GM18511 (cell line): ENCODE measurements around the gene ACP2.
"Not testable (repeated sequence)": the region's sequence is repeated elsewhere in the genome, so short reads cannot be mapped to it uniquely, and the experiment has no call there.

ENCODE experiments used
- ATAC-seq: cut with Tn5 transposase; IDR thresholded peaks from one replicate; pipeline ENCODE4 v1.9.1; 2021; ENCODE audit warnings: mild to moderate bottlenecking, moderate library complexity; ENCODE audit not compliant: unreplicated experiment

ACP2 gene

DNA sequence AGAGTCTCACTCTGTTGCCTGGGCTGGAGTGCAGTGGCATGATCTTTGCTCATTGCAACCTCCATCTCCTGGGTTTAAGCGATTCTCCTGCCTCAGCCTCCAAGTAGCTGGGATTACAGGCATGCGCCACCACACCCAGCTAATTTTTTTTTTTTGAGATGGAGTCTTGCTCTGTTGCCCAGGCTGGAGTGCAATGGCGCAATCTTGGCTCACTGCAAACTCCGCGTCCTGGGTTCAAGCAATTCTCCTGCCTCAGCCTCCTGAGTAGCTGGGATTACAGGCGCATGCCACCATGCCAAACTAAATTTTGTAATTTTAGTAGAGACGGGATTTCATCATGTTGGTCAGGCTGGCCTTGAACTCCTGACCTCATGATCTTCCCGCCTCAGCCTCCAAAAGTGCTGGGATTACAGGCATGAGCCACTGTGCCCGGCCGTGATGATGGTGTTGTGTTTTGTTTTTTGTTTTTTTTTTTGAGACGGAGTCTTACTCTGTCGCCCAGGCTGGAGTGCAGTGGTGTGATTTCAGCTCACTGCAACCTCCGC lies 40.5 kb downstream of the ACP2 start:
- not testable (repeated sequence) for ATAC-seq

GRCh38 chr11:47207459-47207858 lies 41.2 kb downstream of the ACP2 start:
- ATAC-seq: no peak

- ATAC-seq: not testable (repeated sequence)
These were observed 42.0 kb downstream of the ACP2 start for GRCh38 chr11:47206577-47206976.

DNA sequence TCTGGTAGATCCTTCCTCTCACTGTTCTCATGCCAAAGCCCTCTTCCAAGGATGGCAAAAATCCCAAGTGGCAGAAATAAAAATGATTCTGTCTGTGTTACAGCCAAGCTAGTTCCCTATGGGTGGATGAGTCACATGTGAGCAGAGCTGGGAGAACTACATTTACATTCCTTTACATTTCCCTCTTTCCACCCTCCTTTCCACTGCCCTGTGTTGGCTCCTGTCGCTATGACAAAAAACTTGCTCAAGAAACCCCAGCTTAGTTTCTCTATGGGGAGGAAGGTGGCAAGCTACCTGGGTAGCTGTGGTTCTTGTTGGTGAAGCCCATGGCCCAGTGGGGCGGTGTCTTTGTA lies 44.0 kb downstream of the ACP2 start:
- ATAC-seq: no peak

GRCh38 chr11:47202576-47202975 lies 46.0 kb downstream of the ACP2 start:
- ATAC-seq: no peak

DNA sequence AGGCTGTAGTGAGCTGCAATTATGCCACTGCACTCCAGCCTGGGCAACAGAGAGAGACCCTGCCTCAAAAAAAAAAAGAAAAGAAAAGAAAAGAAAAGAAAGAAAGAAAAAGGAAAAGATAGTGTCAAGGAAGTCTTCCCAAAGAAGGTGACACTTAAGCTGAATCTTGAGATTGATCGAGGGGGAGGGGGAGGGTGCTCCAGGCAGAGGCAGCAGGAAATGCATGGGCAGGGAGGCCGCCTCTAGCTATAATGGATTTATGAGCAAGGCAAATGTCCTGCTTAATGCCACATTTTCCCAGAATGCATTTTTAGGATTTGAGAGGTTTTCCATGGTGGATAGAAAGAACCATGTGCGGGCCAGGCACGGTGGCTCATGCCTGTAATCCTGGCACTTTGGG lies 47.6 kb downstream of the ACP2 start:
- no peak for ATAC-seq

GRCh38 chr11:47198161-47198560 lies 50.5 kb downstream of the ACP2 start:
- not testable (repeated sequence) for ATAC-seq

- ATAC-seq: no peak
These were observed 56.5 kb downstream of the ACP2 start for GRCh38 chr11:47192111-47192510.

DNA sequence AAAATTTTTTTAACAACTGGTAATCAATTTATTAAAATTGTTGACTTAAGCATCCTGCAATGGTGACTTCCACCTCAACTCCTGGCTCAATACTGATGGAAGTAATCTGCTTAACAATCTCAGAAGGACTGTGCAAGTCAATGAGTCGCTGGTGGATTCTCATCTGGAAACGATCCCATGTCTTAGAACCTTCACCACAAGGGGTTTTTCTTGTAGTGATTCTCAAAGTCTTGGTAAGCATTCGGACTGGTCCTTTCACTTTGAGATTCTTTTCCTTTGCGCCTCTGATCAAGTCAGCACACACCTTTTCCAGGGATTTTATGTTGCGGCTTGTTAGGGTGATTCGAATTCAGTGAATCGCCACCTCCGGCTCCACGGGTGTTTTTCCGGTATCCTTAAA lies 57.5 kb downstream of the ACP2 start:
- ATAC-seq: not testable (repeated sequence)
